Measurements from ENCODE around the gene PCDH9.
"Not testable (repeated sequence)": the region's sequence is repeated elsewhere in the genome, so short reads cannot be mapped to it uniquely, and the experiment has no call there.

Gene PCDH9

GRCh38 chr13:66887088-66887487 lies 343.0 kb downstream of the PCDH9 start:
- DNase-seq, result no peak

GRCh38 chr13:66886264-66886663 lies 343.9 kb downstream of the PCDH9 start:
- DNase-seq, result no peak

GRCh38 chr13:66881170-66881569 lies 349.0 kb downstream of the PCDH9 start:
- DNase-seq, result not testable (repeated sequence)

GRCh38 chr13:66879988-66880387 lies 350.1 kb downstream of the PCDH9 start:
- DNase-seq, result no peak

GRCh38 chr13:66875264-66875663 lies 354.9 kb downstream of the PCDH9 start:
- DNase-seq, result no peak

- no peak for DNase-seq
Observed at GRCh38 chr13:66864627-66865026, 365.5 kb downstream of the PCDH9 start.

- DNase-seq, result no peak
Observed at GRCh38 chr13:66860878-66861417, 369.2 kb downstream of the PCDH9 start.

GRCh38 chr13:66859934-66860877 lies 369.9 kb downstream of the PCDH9 start:
- no peak for DNase-seq

- DNase-seq, result no peak
Observed at GRCh38 chr13:66859078-66859477, 371.1 kb downstream of the PCDH9 start.

- DNase-seq, result no peak
Observed at GRCh38 chr13:66858163-66858562, 372.0 kb downstream of the PCDH9 start.

- no peak for DNase-seq
Observed at GRCh38 chr13:66855131-66855530, 375.0 kb downstream of the PCDH9 start.

GRCh38 chr13:66853564-66853963 lies 376.6 kb downstream of the PCDH9 start:
- no peak for DNase-seq

GRCh38 chr13:66849706-66850105 lies 380.4 kb downstream of the PCDH9 start:
- DNase-seq, result no peak

- DNase-seq, result no peak
Observed at GRCh38 chr13:66847541-66847940, 382.6 kb downstream of the PCDH9 start.

GRCh38 chr13:66845393-66845792 lies 384.7 kb downstream of the PCDH9 start:
- DNase-seq, result no peak

- DNase-seq, result no peak
Observed at GRCh38 chr13:66844933-66845332, 385.2 kb downstream of the PCDH9 start.

GRCh38 chr13:66842766-66843165 lies 387.4 kb downstream of the PCDH9 start:
- DNase-seq, result peak in 1 of 2 experiments; percentile 31

GRCh38 chr13:66840621-66841020 lies 389.5 kb downstream of the PCDH9 start:
- peak in 1 of 2 experiments; percentile 62 for DNase-seq

GRCh38 chr13:66837246-66837645 lies 392.9 kb downstream of the PCDH9 start:
- no peak for DNase-seq

GRCh38 chr13:66835040-66835628 lies 395.0 kb downstream of the PCDH9 start:
- DNase-seq, result peak; percentile 69 to 74

GRCh38 chr13:66830940-66831716 lies 399.0 kb downstream of the PCDH9 start:
- no peak for DNase-seq

- DNase-seq, result no peak
Observed at GRCh38 chr13:66829803-66830202, 400.3 kb downstream of the PCDH9 start.

- DNase-seq, result no peak
Observed at GRCh38 chr13:66826398-66826797, 403.7 kb downstream of the PCDH9 start.
